Measurements from ENCODE around the gene CLEC2B. TPM values are rescaled to one million over a fixed set of nuclear protein-coding genes. Genes with fewer than 3 reads are reported as not detected.

The CLEC2B gene
- total RNA-seq, 1 donor = 16.5 TPM

DNA sequence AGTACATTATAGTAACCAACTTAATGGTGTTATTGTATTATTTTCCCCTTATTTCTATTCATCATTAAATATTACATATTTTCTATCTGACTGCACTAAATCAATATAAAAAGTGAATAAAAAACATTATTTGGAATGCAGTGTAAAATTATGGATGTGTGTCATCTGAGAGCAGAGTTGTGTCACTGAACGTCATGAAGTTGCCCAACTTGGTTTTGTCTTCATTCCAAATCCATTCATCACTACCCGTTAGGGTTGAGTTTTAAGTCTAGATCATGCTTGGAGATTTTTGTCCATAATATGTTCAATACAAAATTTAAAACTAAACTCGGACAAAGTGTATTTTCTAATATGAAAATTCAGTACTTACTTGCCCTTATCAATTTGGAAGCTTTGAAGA is 25.7 kb downstream of the CLEC2B start:
- no peak for TF ChIP-seq CTCF (IDR thresholded peaks at IDR 0.05; ENCODE audit: insufficient read depth, low read length)
- H3K4me3 ChIP-seq (ENCODE audit: low read depth, low read length) = no peak overlapping the region
- DNase-seq (ENCODE audit: low read depth) = no peak

DNA sequence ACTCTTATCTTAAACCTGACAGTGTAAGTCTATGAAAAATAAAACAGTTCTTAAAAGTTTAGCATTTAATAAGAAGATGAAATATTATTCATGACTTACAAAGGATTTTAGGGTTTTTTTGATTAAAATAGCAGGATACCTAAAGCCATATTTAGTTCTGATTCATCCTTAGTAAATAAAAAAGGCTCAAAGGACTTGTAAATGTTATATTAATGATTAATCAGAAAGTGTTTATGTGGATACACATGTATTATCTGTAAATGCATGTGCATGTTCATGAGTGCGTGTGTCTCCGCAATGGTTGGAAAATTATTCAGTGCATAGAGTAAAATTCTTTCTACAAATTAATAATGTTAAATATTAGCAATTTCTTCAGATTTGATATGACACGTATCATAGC is 37.4 kb downstream of the CLEC2B start:
- no peak overlapping the region for H3K4me3 ChIP-seq (ENCODE audit: low read depth, low read length)
- no peak for TF ChIP-seq CTCF (IDR thresholded peaks at IDR 0.05; ENCODE audit: insufficient read depth, low read length)
- no peak for DNase-seq (ENCODE audit: low read depth)

DNA sequence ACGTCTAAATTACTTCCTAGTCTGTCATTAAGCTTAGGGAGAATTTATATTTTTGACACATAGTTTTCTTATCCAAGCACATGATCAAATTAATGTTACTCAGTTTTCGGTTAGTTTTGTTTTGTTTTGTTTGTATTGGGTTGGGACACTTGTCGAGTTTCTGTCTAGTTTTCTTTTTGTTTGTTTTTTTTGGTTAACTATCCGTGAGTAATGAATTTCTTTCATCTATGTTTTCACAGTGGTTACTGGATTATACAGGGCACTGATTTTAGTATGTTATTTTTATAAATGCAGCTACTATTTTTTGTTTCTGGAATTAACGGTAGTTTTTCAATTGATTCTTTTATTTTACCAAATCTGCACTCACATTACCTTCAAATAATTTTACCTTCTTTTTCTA is 39.2 kb downstream of the CLEC2B start:
- DNase-seq (ENCODE audit: low read depth) = no peak
- TF ChIP-seq CTCF (IDR thresholded peaks at IDR 0.05; ENCODE audit: insufficient read depth, low read length) = no peak
- H3K4me3 ChIP-seq (ENCODE audit: low read depth, low read length) = no peak overlapping the region

DNA sequence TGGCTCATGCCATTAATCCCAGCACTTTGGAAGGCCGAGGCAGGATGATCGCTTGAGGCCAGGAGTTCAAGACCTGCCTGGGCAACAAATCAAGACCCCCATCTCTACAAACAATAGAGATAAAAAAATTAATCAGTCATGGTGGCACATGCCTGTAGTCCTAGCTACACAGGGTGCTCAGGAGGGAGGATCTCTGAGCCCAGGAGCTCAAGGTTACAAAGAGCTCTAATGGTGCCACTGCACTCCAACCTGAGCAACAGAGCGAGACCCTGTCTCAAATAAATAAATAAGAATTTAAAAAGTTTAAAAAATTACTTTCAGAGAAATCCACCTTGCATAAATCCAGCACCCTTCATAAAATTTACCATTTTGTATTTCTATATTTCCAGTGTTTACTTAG is 39.7 kb downstream of the CLEC2B start:
- TF ChIP-seq CTCF (IDR thresholded peaks at IDR 0.05; ENCODE audit: insufficient read depth, low read length) = no peak
- DNase-seq (ENCODE audit: low read depth) = no peak
- no peak overlapping the region for H3K4me3 ChIP-seq (ENCODE audit: low read depth, low read length)

DNA sequence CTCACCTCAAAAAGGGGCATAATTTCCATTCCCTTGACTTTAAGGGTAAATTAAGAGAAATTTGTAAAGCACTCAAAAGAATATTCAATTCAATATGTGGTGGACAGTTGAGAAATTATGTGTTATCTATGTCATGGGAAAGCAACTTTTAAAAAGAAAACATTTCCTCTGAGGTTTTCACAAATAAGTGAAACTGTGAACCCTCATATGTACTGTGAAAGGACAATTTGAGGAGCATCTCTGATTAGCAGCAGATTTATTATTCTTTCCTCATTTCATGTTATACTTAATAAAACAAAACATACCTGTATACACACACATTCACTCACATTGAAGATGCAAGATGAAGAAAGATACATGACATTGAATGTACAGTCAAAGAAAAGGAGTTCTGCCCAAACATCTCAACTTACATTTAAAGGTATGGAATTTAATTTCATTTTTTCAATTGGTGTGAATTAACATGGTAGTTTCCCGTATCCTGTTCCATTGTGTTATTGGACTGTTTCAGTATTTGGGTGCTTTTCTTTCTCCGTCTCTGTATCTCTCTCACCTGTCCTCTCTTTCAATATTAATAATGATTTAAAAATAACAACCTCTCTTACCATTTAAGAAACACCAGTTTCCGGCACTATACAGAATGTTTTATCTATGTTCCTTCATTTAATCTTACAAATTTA is 41.8 kb downstream of the CLEC2B start, which contains the start of gene KLRF1:
Gene KLRF1, plus strand, starts transcription at position 273 of the 680 bp plus-strand sequence. Its CDS starts 64 bp downstream, at position 337.
- TF ChIP-seq CTCF (IDR thresholded peaks at IDR 0.05; ENCODE audit: insufficient read depth, low read length) = no peak
- no peak for DNase-seq (ENCODE audit: low read depth)
- no peak within 1 kb of the TSS for H3K4me3 ChIP-seq (ENCODE audit: low read depth, low read length)

DNA sequence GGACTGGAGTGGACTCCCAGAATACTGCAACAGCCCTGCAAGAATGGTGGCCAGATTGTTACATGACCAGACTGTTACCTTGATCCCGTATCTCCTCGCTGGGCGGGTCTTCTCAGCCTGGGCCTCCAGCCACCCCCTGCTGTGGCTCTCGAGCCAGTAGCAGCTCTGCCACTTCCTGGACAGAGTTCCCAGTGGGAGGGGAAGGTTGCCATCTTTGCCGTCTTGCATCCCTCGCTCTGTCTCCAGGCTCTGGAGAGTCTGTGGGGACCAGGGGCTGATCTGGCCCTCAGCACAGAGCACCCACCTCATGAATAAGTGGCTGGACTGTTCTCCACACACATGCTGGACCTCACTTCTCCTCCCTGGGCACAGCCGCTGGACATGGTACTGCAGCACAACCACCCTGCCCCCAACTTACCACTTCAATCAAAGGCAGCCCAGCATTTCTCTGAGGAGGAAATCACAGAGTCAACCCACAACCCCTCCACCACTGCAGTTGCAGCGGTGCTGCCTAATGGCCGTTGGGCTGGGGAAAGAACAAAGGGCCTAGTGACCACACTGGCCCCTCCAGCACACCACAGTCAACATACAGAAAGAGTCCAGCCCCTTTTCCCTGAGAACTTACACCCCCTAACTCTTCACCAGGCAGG is 48.7 kb downstream of the CLEC2B start:
- no peak for TF ChIP-seq CTCF (IDR thresholded peaks at IDR 0.05; ENCODE audit: insufficient read depth, low read length)
- no peak for DNase-seq (ENCODE audit: low read depth)
- H3K4me3 ChIP-seq (ENCODE audit: low read depth, low read length) = no peak overlapping the region

All from fibroblast of the aortic adventitia (primary cell).